ENCODE data around the gene SULT1E1. TPM values are rescaled to one million over a fixed set of nuclear protein-coding genes. Genes with fewer than 3 reads are reported as not detected.

SULT1E1 gene
- total RNA-seq (2014; rRNA removed; shearing (Covaris generic)), result 1.6 and 3.1 TPM in 2 replicates

- DNase-seq (ENCODE audit: low spot score), result peak; percentile 64
Observed at GRCh38 chr4:69860052-69860451, at the start of gene SULT1E1. Gene SULT1E1, minus strand, starts transcription at chr4:69860145. Its CDS starts 2,501 bp downstream, at chr4:69857644.

DNA sequence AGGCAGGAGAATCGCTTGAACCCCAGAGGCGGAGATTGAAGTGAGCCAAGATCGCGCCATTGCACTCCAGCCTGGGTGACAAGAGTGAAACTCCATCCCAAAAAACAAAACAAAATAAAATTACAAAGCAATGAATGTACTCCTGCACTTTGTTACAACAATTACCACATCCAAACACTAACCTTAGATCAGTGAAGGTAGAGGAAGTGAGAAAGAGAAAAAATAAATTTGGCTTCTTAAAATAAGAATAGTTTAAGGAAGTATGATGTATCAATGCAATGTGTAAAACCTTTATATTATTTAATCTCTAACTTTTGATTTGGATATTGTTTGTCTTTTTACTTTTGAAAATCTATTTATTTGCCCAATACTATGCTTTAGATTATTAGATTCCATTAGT lies 49.2 kb upstream of the SULT1E1 start:
- no peak for DNase-seq (ENCODE audit: low spot score)

GRCh38 chr4:69907151-69907550 lies 47.2 kb upstream of the SULT1E1 start:
- DNase-seq (ENCODE audit: low spot score), result no peak

- DNase-seq (ENCODE audit: low spot score), result peak; percentile 22
Observed at GRCh38 chr4:69896530-69897116, 36.7 kb upstream of the SULT1E1 start.

- no peak for DNase-seq (ENCODE audit: low spot score)
Observed at GRCh38 chr4:69894721-69895120, 34.8 kb upstream of the SULT1E1 start.

GRCh38 chr4:69894186-69894585 lies 34.2 kb upstream of the SULT1E1 start:
- DNase-seq (ENCODE audit: low spot score), result no peak

GRCh38 chr4:69888336-69888735 lies 28.4 kb upstream of the SULT1E1 start:
- DNase-seq (ENCODE audit: low spot score), result peak; percentile 3

- no peak for DNase-seq (ENCODE audit: low spot score)
Observed at GRCh38 chr4:69882150-69882549, 22.2 kb upstream of the SULT1E1 start.

GRCh38 chr4:69881173-69881773 lies 21.3 kb upstream of the SULT1E1 start:
- peak; percentile 48 for DNase-seq (ENCODE audit: low spot score)

GRCh38 chr4:69878250-69878649 lies 18.3 kb upstream of the SULT1E1 start:
- no peak for DNase-seq (ENCODE audit: low spot score)

- no peak for DNase-seq (ENCODE audit: low spot score)
Observed at GRCh38 chr4:69877453-69877852, 17.5 kb upstream of the SULT1E1 start.

DNA sequence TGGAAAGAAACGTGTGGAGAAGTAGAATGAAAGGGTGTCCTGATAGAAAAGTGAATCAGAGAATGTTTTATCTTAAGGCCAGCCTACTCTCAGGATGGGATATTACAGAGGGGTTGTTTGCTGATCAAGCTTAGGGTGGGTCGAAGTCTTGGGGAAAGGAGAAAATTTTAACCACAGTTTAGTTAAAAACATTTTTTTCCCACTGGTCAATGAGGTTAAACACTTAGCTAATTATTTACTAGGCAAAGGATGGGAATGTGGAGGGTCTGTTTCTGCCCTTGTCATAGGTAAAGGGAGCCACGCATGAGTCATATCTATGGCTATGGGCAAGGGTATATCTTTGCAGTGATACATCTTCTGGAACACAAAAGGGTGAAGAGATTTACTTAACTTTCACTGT lies 16.1 kb upstream of the SULT1E1 start:
- DNase-seq (ENCODE audit: low spot score), result no peak

DNA sequence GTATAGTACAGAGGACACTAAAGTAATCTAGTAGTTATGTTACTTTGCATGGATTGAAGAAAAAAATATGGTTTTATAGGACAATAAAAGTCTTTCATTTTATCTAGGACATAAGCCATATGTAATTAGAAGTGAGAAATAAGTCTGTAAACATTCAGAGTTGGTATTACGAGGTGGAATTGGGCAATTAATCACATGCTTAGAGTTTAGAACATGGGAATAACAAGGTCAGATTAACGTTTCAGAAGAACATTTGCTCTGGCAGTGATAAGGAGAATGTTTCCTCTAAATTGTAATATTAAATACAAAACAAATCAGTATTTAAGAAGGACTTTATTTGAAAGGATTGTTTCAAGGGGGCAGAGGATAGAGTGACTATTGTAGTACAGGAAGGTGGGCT lies 15.6 kb upstream of the SULT1E1 start:
- DNase-seq (ENCODE audit: low spot score), result no peak

- no peak for DNase-seq (ENCODE audit: low spot score)
Observed at GRCh38 chr4:69874507-69874906, 14.6 kb upstream of the SULT1E1 start.

- no peak for DNase-seq (ENCODE audit: low spot score)
Observed at GRCh38 chr4:69861756-69862155, 1.8 kb upstream of the SULT1E1 start.

DNA sequence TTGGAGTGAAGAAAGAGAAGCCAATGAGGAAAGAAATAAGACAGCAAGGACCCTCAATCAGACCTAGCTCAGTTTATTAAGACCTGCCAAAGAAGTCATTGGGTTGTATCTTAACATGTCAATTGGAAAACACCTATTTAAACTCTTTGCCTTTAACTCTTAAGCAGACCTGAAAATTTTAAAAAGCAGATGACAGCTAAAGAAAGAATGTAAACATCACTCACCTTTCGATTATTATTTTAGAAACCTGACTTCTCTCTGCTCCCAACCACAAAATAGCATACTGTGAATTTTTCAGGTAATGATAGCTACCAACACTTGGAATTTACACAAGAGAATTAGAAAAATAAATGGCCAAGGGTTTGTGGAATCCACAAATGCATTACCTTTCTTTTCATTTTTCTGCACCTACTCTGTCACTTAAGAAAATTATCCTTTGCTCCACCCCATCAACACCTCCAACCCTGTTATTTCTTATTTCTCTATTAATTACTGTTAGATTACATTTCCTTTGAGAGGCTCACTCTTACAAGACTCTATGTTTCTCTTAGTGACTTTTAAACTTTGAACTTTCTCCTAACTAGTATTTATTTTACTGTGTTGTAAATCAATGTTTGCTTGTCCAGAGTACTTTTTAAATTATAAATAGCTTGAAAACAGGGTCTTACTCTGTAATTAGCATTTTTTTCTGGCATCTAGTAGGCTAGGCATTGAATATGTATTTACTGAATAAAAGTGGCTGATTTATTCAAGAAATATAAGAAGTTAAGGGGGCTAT lies 765 bp upstream of the SULT1E1 start:
- no peak for DNase-seq (ENCODE audit: low spot score)

- no peak for DNase-seq (ENCODE audit: low spot score)
Observed at GRCh38 chr4:69859140-69859685, 732 bp downstream of the SULT1E1 start.

DNA sequence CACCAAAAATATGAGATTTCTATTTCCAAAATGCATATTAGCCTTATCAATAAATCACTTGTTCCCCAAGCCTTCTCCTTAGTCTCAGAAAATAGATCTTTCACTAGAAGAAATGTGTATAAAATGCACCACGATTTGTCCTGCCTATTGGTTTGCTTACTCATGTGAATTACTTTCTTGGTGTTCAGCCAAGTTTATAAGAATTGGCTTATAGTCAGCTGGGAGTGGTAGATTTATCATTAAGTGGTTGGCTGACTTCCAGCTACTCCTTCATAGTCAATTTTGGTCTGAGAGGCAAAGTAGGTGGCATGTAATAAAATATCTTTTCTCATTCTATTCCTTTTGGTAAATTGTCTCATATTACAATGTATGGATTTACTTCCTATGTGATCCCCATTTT lies 1.3 kb downstream of the SULT1E1 start:
- peak; percentile 16 for DNase-seq (ENCODE audit: low spot score)

- DNase-seq (ENCODE audit: low spot score), result no peak
Observed at GRCh38 chr4:69855822-69856221, 4.1 kb downstream of the SULT1E1 start.

GRCh38 chr4:69849969-69850368 lies 10.0 kb downstream of the SULT1E1 start:
- no peak for DNase-seq (ENCODE audit: low spot score)

GRCh38 chr4:69849297-69849696 lies 10.6 kb downstream of the SULT1E1 start:
- DNase-seq (ENCODE audit: low spot score), result no peak

GRCh38 chr4:69848028-69848427 lies 11.9 kb downstream of the SULT1E1 start:
- no peak for DNase-seq (ENCODE audit: low spot score)

GRCh38 chr4:69843932-69844331 lies 16.0 kb downstream of the SULT1E1 start:
- no peak for DNase-seq (ENCODE audit: low spot score)

Measured in H4 (cell line).